PC-9 (cell line): Measurements from ENCODE around the gene ZNF148. TPM values are rescaled to one million over a fixed set of nuclear protein-coding genes. Genes with fewer than 3 reads are reported as not detected.

Experiments
- BruUV-seq: library from RNA; stranded (reverse); fragments of 400-500 nt; replicated peaks from 2 replicates; lab custom pipeline; 2021; lab: Mats Ljungman, UMichigan
- CTCF ChIA-PET: fragments of 300-600 bp; sonication (Branson Sonifier 250); formaldehyde crosslinking; loops from one replicate; lab custom pipeline; 2022; ENCODE audit warnings: antibody characterized with exemption; lab: Charles Lee
- POLR2A ChIA-PET: fragments of 300-600 bp; sonication (Branson Sonifier 250); formaldehyde crosslinking; loops from one replicate; lab custom pipeline; 2022; ENCODE audit warnings: antibody characterized with exemption; ENCODE audit not compliant: unreplicated experiment; lab: Charles Lee
- DNase-seq, 2 experiments: peaks; one replicate each; pipeline versions ENCODE4 v3.0.0 to v3.0.0-alpha.2; 2015 to 2022; ENCODE audit warnings: mixed read lengths in 1 of 2
- H2AFZ ChIP-seq: fragments of 200-600 bp; sonication (generic); 2 replicates; pipeline ENCODE4 v1.8.1; 2017; ENCODE audit warnings: antibody characterized with exemption
- H3F3A ChIP-seq: fragments of 200-600 bp; sonication (generic); 2 replicates; pipeline ENCODE4 v1.8.1; 2017; ENCODE audit warnings: antibody characterized with exemption, mild to moderate bottlenecking, low read depth; ENCODE audit not compliant: insufficient read depth
- H3K27ac ChIP-seq: fragments of 200-600 bp; sonication (generic); 2 replicates; pipeline ENCODE4 v1.6.1; 2016; ENCODE audit warnings: mixed run types
- H3K27me3 ChIP-seq: fragments of 200-600 bp; sonication (generic); 2 replicates; pipeline ENCODE4 v1.6.1; 2016; ENCODE audit warnings: low read depth, mixed run types; ENCODE audit not compliant: insufficient read depth
- H3K36me3 ChIP-seq: fragments of 200-600 bp; sonication (generic); 2 replicates; pipeline ENCODE4 v1.6.1; 2016; ENCODE audit warnings: low read depth, mixed run types
- H3K4me1 ChIP-seq: fragments of 200-600 bp; sonication (generic); replicated peaks from 2 replicates; pipeline ENCODE4 v1.6.1; 2016; ENCODE audit warnings: mixed run types; ENCODE audit not compliant: insufficient read depth
- H3K4me2 ChIP-seq: fragments of 200-600 bp; sonication (generic); 2 replicates; pipeline ENCODE4 v1.6.1; 2017; ENCODE audit warnings: mixed run types
- H3K4me3 ChIP-seq: fragments of 200-600 bp; sonication (generic); 2 replicates; pipeline ENCODE4 v1.6.1; 2016; ENCODE audit warnings: mixed run types
- H3K79me2 ChIP-seq: fragments of 200-600 bp; sonication (generic); 2 replicates; pipeline ENCODE4 v1.6.1; 2017; ENCODE audit warnings: low read depth, mixed run types
- H3K9me2 ChIP-seq: fragments of 200-600 bp; sonication (generic); 2 replicates; pipeline ENCODE4 v1.8.1; 2017; ENCODE audit warnings: mild to moderate bottlenecking; ENCODE audit not compliant: insufficient read depth
- H3K9me3 ChIP-seq: fragments of 200-600 bp; sonication (generic); 2 replicates; pipeline ENCODE4 v1.8.1; 2016; ENCODE audit warnings: low read depth; ENCODE audit not compliant: insufficient read depth
- H4K20me1 ChIP-seq: fragments of 200-600 bp; sonication (generic); 2 replicates; pipeline ENCODE4 v1.8.1; 2017; ENCODE audit not compliant: insufficient read depth
- CTCF ChIP-seq: fragments of 200-600 bp; sonication (generic); conservative IDR thresholded peaks from 2 replicates; pipeline ENCODE4 v1.6.1; 2017; ENCODE audit warnings: mixed run types, antibody characterized with exemption, mild to moderate bottlenecking, moderate library complexity
- EZH2 ChIP-seq: fragments of 200-600 bp; sonication (generic); IDR thresholded peaks from 2 replicates; pipeline ENCODE4 v1.8.0; 2017; ENCODE audit warnings: antibody characterized with exemption, low read depth
- intact Hi-C: fragments of 100-400 bp; cut with micrococcal nuclease; formaldehyde crosslinking; loops from one replicate; pipeline ENCODE4 v1.10.0; 2022; ENCODE audit not compliant: unreplicated experiment
- total RNA-seq: library from RNA; stranded (reverse); gene quantifications from 2 replicates; pipeline ENCODE4 v1.2.3, GENCODE V29; 2021

Gene ZNF148
- total RNA-seq, 1 experiment from 2014 or later, result 62.6 TPM

DNA sequence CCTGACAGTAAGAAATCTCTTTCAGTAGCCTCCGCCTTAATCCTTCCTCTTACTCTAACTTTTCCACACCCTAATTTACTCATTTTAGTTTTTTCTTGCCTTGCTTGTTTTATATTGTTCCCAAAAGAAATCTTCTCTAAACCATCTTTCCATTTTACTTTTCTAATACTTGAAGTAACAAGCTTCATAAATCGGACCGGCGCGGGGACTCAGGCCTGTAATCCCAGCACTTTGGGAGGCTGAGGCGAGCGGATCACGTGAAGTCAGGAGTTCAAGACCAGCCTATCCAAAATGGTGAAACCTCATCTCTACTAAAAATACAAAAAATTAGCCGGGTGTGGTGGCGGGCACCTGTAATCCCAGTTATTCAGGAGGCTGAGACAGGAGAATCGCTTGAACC, 17.3 kb downstream of the ZNF148 start:
- H3K27ac ChIP-seq, result no peak overlapping the region

DNA sequence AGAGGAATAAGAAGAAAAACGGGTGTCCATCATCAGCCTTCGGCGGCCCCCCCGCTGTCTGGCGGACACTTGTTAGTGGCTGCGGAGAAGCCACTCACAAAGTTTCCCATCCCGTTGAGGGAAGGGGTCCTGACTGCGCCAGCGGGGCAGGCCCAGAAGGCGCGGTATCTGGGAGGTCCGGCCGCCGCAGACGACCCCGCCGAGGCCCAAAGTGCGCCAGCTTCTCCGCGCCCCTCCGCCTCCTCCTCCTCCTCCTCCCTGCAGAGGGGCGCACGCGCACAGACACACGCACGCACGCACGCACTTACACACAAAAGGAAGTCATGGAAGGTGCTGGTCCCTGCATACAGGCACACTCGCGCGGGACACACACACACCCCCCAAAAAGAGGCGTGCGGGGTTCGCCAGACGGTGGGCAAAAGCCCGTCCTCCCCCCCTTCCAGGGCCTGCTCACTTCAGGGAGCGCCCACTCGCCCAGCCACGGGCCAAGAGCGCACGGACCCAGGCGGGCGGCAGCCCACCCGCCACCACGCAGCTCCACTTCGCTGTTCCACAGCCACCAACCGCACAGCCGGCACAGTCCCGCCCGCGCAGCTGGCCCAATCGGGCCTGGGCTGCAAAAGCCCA, 18.0 kb downstream of the ZNF148 start:
- no peaks in the 10 kb centered on the region for H3K36me3 ChIP-seq

More for the DNA sequence above, 17.3 kb downstream of the ZNF148 start:
- no peaks in the 10 kb centered on the region for H3K9me3 ChIP-seq
- TF ChIP-seq EZH2 (no peak), CTCF (no peak)
- no peaks in the 10 kb centered on the region for H3K9me2 ChIP-seq
- no peaks in the 10 kb centered on the region for H3K4me1 ChIP-seq
- H3F3A ChIP-seq, result no peaks in the 10 kb centered on the region
- no peaks in the 10 kb centered on the region for H3K27me3 ChIP-seq
- intact Hi-C loops, result no loop called here
- POLR2A ChIA-PET, result no interaction called here
- CTCF ChIA-PET, result no interaction called here
- no peak overlapping the region for H3K4me3 ChIP-seq
- BruUV-seq, result no TSS peak
- DNase-seq, result no peak
- H4K20me1 ChIP-seq, result peaks cover 32% of the 10 kb centered on the region
- H3K79me2 ChIP-seq, result peaks cover 95% of the 10 kb centered on the region
- no peak overlapping the region for H3K4me2 ChIP-seq
- H3K36me3 ChIP-seq, result no peaks in the 10 kb centered on the region
- H2AFZ ChIP-seq, result no peak overlapping the region

DNA sequence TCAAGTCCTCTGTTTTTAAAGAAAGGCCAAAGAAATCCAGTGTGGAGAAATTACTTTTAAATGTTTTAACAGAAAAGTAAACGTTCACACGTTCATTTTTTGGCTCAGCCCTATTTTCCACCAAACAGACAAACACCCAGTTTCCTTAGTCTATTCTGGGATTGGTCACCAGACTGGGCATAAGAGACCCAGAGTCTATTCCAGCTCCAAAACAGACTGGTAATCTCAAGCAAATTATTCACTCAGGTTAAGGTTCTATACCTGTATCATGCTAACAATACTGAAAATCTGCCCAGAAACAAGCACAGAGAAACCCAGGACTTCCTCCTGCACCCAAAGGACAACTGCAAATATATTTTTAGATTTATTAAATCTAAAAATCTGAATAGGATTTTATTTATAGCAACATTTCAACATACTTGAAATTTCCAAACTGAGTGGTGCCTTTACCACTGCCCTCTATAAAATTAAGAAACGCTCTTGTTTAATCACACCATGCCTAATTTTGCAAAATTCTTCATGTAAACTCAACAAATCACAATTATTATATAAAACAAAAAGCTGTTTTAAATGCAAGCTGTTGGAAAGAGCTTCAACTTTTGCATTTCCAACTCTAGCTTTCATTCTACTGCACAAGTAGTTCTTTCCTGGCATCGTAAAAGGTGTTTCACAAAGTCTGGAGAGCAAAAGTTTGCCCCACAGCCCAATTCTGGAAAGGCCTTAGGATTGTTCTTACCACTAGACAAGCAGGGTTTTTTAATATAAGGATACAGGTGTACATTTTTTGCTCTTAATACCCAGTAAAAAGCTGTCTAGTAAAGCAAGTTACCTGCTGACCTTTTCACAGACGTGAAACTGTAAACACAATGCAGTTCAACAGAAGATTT, 18.7 kb downstream of the ZNF148 start:
- H2AFZ ChIP-seq, result no peak overlapping the region
- H3F3A ChIP-seq, result no peaks in the 10 kb centered on the region
- no peak for DNase-seq
- no peaks in the 10 kb centered on the region for H3K9me3 ChIP-seq
- peaks cover 35% of the 10 kb centered on the region for H4K20me1 ChIP-seq
- H3K4me2 ChIP-seq, result no peak overlapping the region
- intact Hi-C loops, result no loop called here
- CTCF ChIA-PET, result no interaction called here
- no peaks in the 10 kb centered on the region for H3K4me1 ChIP-seq
- peaks cover 95% of the 10 kb centered on the region for H3K79me2 ChIP-seq
- H3K4me3 ChIP-seq, result no peak overlapping the region
- H3K27me3 ChIP-seq, result no peaks in the 10 kb centered on the region
- no peak overlapping the region for H3K27ac ChIP-seq
- H3K36me3 ChIP-seq, result no peaks in the 10 kb centered on the region
- POLR2A ChIA-PET, result no interaction called here
- TF ChIP-seq EZH2 (no peak), CTCF (no peak)
- no peaks in the 10 kb centered on the region for H3K9me2 ChIP-seq
- no TSS peak for BruUV-seq

More for the DNA sequence above, 18.0 kb downstream of the ZNF148 start:
- intact Hi-C loops, result no loop called here
- no peak overlapping the region for H3K4me2 ChIP-seq
- CTCF ChIA-PET, result no interaction called here
- peaks cover 34% of the 10 kb centered on the region for H4K20me1 ChIP-seq
- no peaks in the 10 kb centered on the region for H3K27me3 ChIP-seq
- H3K27ac ChIP-seq, result no peak overlapping the region
- no TSS peak for BruUV-seq
- no peaks in the 10 kb centered on the region for H3K9me2 ChIP-seq
- no peak overlapping the region for H2AFZ ChIP-seq
- H3K9me3 ChIP-seq, result no peaks in the 10 kb centered on the region
- POLR2A ChIA-PET, result no interaction called here
- no peak for DNase-seq
- TF ChIP-seq CTCF (no peak), EZH2 (no peak)
- H3K79me2 ChIP-seq, result peaks cover 95% of the 10 kb centered on the region
- H3K4me3 ChIP-seq, result no peak overlapping the region
- H3K4me1 ChIP-seq, result no peaks in the 10 kb centered on the region
- no peaks in the 10 kb centered on the region for H3F3A ChIP-seq
